ENCODE measurements around the gene WDR5.

The WDR5 gene

GRCh38 chr9:134149380-134149779 is 13.5 kb downstream of the WDR5 start:
- no peaks in the 10 kb centered on the region for H3K27me3 ChIP-seq (ENCODE audit: insufficient read depth, low read length)
- peaks cover 23% of the 10 kb centered on the region for H3K36me3 ChIP-seq (ENCODE audit: insufficient read depth, low read length)
- H3K79me2 ChIP-seq (ENCODE audit: control insufficient read depth, insufficient read depth, low read length, unreplicated experiment), result no peaks in the 10 kb centered on the region
- no peaks in the 10 kb centered on the region for H3K4me1 ChIP-seq (ENCODE audit: control insufficient read depth, insufficient read depth, low read length, unreplicated experiment)
- H3K4me3 ChIP-seq (ENCODE audit: low read depth, low read length), result no peak overlapping the region
- H2AFZ ChIP-seq (ENCODE audit: low read length, unreplicated experiment), result no peak overlapping the region
- no peak overlapping the region for H3K27ac ChIP-seq (ENCODE audit: low read depth, low read length)

- Histone ChIP-seq H2AFZ (ENCODE audit: low read length, unreplicated experiment) (no peak overlapping the region), H3K27ac (ENCODE audit: low read depth, low read length) (no peak overlapping the region), H3K36me3 (ENCODE audit: insufficient read depth, low read length) (peaks cover 15% of the 10 kb centered on the region; the same call in 1 of the 2 replicates), H3K4me3 (ENCODE audit: low read depth, low read length) (no peak overlapping the region), H3K27me3 (ENCODE audit: insufficient read depth, low read length) (no peaks in the 10 kb centered on the region), H3K4me1 (ENCODE audit: control insufficient read depth, insufficient read depth, low read length, unreplicated experiment) (no peaks in the 10 kb centered on the region), H3K79me2 (ENCODE audit: control insufficient read depth, insufficient read depth, low read length, unreplicated experiment) (no peaks in the 10 kb centered on the region)
Observed at GRCh38 chr9:134150557-134151214, 14.8 kb downstream of the WDR5 start.

GRCh38 chr9:134152022-134152448 is 16.2 kb downstream of the WDR5 start:
- H3K27me3 ChIP-seq (ENCODE audit: insufficient read depth, low read length), result no peaks in the 10 kb centered on the region
- peaks cover 15% of the 10 kb centered on the region; the same call in 1 of the 2 replicates for H3K36me3 ChIP-seq (ENCODE audit: insufficient read depth, low read length)

GRCh38 chr9:134152488-134152887 is 16.6 kb downstream of the WDR5 start:
- Histone ChIP-seq H3K27me3 (ENCODE audit: insufficient read depth, low read length) (no peaks in the 10 kb centered on the region), H3K4me3 (ENCODE audit: low read depth, low read length) (no peak overlapping the region), H2AFZ (ENCODE audit: low read length, unreplicated experiment) (no peak overlapping the region), H3K27ac (ENCODE audit: low read depth, low read length) (no peak overlapping the region), H3K4me1 (ENCODE audit: control insufficient read depth, insufficient read depth, low read length, unreplicated experiment) (no peaks in the 10 kb centered on the region), H3K36me3 (ENCODE audit: insufficient read depth, low read length) (peaks cover 11% of the 10 kb centered on the region; the same call in 1 of the 2 replicates), H3K79me2 (ENCODE audit: control insufficient read depth, insufficient read depth, low read length, unreplicated experiment) (no peaks in the 10 kb centered on the region)

More at GRCh38 chr9:134152022-134152448, 16.2 kb downstream of the WDR5 start:
- Histone ChIP-seq H3K4me1 (ENCODE audit: control insufficient read depth, insufficient read depth, low read length, unreplicated experiment) (no peaks in the 10 kb centered on the region), H3K27ac (ENCODE audit: low read depth, low read length) (no peak overlapping the region), H2AFZ (ENCODE audit: low read length, unreplicated experiment) (no peak overlapping the region), H3K4me3 (ENCODE audit: low read depth, low read length) (no peak overlapping the region), H3K79me2 (ENCODE audit: control insufficient read depth, insufficient read depth, low read length, unreplicated experiment) (no peaks in the 10 kb centered on the region)

GRCh38 chr9:134153450-134153849 is 17.6 kb downstream of the WDR5 start:
- H3K27me3 ChIP-seq (ENCODE audit: insufficient read depth, low read length), result no peaks in the 10 kb centered on the region
- no peaks in the 10 kb centered on the region for H3K4me1 ChIP-seq (ENCODE audit: control insufficient read depth, insufficient read depth, low read length, unreplicated experiment)
- H3K27ac ChIP-seq (ENCODE audit: low read depth, low read length), result no peak overlapping the region
- H2AFZ ChIP-seq (ENCODE audit: low read length, unreplicated experiment), result no peak overlapping the region
- H3K36me3 ChIP-seq (ENCODE audit: insufficient read depth, low read length), result peaks cover 9% of the 10 kb centered on the region; the same call in 1 of the 2 replicates
- no peak overlapping the region for H3K4me3 ChIP-seq (ENCODE audit: low read depth, low read length)
- no peaks in the 10 kb centered on the region for H3K79me2 ChIP-seq (ENCODE audit: control insufficient read depth, insufficient read depth, low read length, unreplicated experiment)

GRCh38 chr9:134154262-134154701 is 18.4 kb downstream of the WDR5 start:
- H3K4me1 ChIP-seq (ENCODE audit: control insufficient read depth, insufficient read depth, low read length, unreplicated experiment), result no peaks in the 10 kb centered on the region
- H3K36me3 ChIP-seq (ENCODE audit: insufficient read depth, low read length), result peaks cover 6% of the 10 kb centered on the region; the same call in 1 of the 2 replicates
- H2AFZ ChIP-seq (ENCODE audit: low read length, unreplicated experiment), result no peak overlapping the region
- no peak overlapping the region for H3K4me3 ChIP-seq (ENCODE audit: low read depth, low read length)
- H3K27ac ChIP-seq (ENCODE audit: low read depth, low read length), result no peak overlapping the region
- H3K27me3 ChIP-seq (ENCODE audit: insufficient read depth, low read length), result no peaks in the 10 kb centered on the region
- no peaks in the 10 kb centered on the region for H3K79me2 ChIP-seq (ENCODE audit: control insufficient read depth, insufficient read depth, low read length, unreplicated experiment)

- Histone ChIP-seq H3K4me1 (ENCODE audit: control insufficient read depth, insufficient read depth, low read length, unreplicated experiment) (no peaks in the 10 kb centered on the region), H3K79me2 (ENCODE audit: control insufficient read depth, insufficient read depth, low read length, unreplicated experiment) (no peaks in the 10 kb centered on the region), H3K27me3 (ENCODE audit: insufficient read depth, low read length) (no peaks in the 10 kb centered on the region), H3K36me3 (ENCODE audit: insufficient read depth, low read length) (peaks cover 1% of the 10 kb centered on the region; the same call in 1 of the 2 replicates), H3K4me3 (ENCODE audit: low read depth, low read length) (no peak overlapping the region), H2AFZ (ENCODE audit: low read length, unreplicated experiment) (no peak overlapping the region), H3K27ac (ENCODE audit: low read depth, low read length) (no peak overlapping the region)
Observed at GRCh38 chr9:134155812-134156377, 20.0 kb downstream of the WDR5 start.

- no peak overlapping the region for H3K27ac ChIP-seq (ENCODE audit: low read depth, low read length)
- H3K36me3 ChIP-seq (ENCODE audit: insufficient read depth, low read length), result no peaks in the 10 kb centered on the region
Observed at GRCh38 chr9:134156564-134157377, 20.9 kb downstream of the WDR5 start.

GRCh38 chr9:134157378-134157885 is 21.6 kb downstream of the WDR5 start:
- Histone ChIP-seq H3K36me3 (ENCODE audit: insufficient read depth, low read length) (no peaks in the 10 kb centered on the region), H3K27me3 (ENCODE audit: insufficient read depth, low read length) (no peaks in the 10 kb centered on the region), H3K4me3 (ENCODE audit: low read depth, low read length) (no peak overlapping the region), H3K4me1 (ENCODE audit: control insufficient read depth, insufficient read depth, low read length, unreplicated experiment) (no peaks in the 10 kb centered on the region), H3K79me2 (ENCODE audit: control insufficient read depth, insufficient read depth, low read length, unreplicated experiment) (no peaks in the 10 kb centered on the region), H2AFZ (ENCODE audit: low read length, unreplicated experiment) (no peak overlapping the region), H3K27ac (ENCODE audit: low read depth, low read length) (no peak overlapping the region)

More at GRCh38 chr9:134156564-134157377, 20.9 kb downstream of the WDR5 start:
- Histone ChIP-seq H2AFZ (ENCODE audit: low read length, unreplicated experiment) (no peak overlapping the region), H3K27me3 (ENCODE audit: insufficient read depth, low read length) (no peaks in the 10 kb centered on the region), H3K79me2 (ENCODE audit: control insufficient read depth, insufficient read depth, low read length, unreplicated experiment) (no peaks in the 10 kb centered on the region), H3K4me1 (ENCODE audit: control insufficient read depth, insufficient read depth, low read length, unreplicated experiment) (no peaks in the 10 kb centered on the region), H3K4me3 (ENCODE audit: low read depth, low read length) (no peak overlapping the region)

- no peaks in the 10 kb centered on the region for H3K36me3 ChIP-seq (ENCODE audit: insufficient read depth, low read length)
- no peak overlapping the region for H3K27ac ChIP-seq (ENCODE audit: low read depth, low read length)
- H3K4me3 ChIP-seq (ENCODE audit: low read depth, low read length), result no peak overlapping the region
- no peaks in the 10 kb centered on the region for H3K4me1 ChIP-seq (ENCODE audit: control insufficient read depth, insufficient read depth, low read length, unreplicated experiment)
- H3K27me3 ChIP-seq (ENCODE audit: insufficient read depth, low read length), result no peaks in the 10 kb centered on the region
- no peak overlapping the region for H2AFZ ChIP-seq (ENCODE audit: low read length, unreplicated experiment)
- H3K79me2 ChIP-seq (ENCODE audit: control insufficient read depth, insufficient read depth, low read length, unreplicated experiment), result no peaks in the 10 kb centered on the region
Observed at GRCh38 chr9:134158242-134158641, 22.4 kb downstream of the WDR5 start.

Data from ACC112 (cell line).